Measurements from ENCODE around the gene ZNF90.
"Not testable (repeated sequence)": the region's sequence is repeated elsewhere in the genome, so short reads cannot be mapped to it uniquely, and the experiment has no call there.

Gene ZNF90

DNA sequence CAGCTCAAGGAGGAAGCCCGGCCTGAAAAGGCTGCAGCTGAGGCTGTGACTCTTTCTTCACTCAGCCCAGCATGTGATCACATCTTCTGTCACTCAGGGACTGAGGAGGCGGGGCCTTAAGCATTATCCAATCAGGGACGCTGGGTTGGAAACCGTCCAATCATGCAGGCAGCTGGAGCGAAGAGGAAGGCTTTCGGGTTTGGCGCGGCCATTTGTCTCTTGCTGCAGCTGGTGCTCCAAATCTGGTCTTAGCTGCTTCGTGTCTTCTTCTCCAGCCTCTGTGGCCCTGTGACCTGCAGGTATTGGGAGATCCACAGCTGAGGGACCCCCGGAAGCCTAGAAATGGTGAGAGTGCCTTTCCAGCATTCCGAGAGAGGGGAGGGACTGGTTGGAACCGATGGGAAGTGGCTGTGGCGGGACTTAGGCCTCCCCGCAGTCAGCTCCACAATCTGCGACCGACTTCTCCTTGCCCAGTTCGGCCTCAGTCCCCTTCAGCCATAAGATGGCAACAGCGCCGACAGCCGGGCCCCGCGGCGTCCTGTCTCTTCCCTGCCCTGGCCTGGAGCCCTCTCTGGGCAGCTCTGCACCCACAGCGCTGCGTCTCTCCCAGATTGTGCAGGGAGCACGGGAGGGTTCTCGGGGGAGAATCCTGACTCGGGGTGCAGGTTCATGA, at the start of gene ZNF90:
TSS of gene ZNF90 (plus strand) at position 210 of the 673 bp plus-strand sequence. CDS start at position 343, 133 bp downstream.
- ATAC-seq (replicated peaks; ENCODE audit: extremely low read depth, poor library complexity, severe bottlenecking) (peak; percentile 99), DNase-seq (ENCODE audit: low spot score in 2 of 2) (peak; percentile 67 to 83)
- no peaks in the 10 kb centered on the region for H3K9me3 Mint-ChIP-seq
- no peaks in the 10 kb centered on the region for H3K27me3 Mint-ChIP-seq
- H3K4me3 Mint-ChIP-seq: peak within 1 kb of the TSS; percentile 84
- peak within 1 kb of the TSS; percentile 59 for H3K27ac Mint-ChIP-seq (ENCODE audit: low read depth)
- H3K4me1 Mint-ChIP-seq: peaks cover 11% of the 10 kb centered on the region
- H3K36me3 Mint-ChIP-seq (ENCODE audit: insufficient read depth): no peaks in the 10 kb centered on the region

DNA sequence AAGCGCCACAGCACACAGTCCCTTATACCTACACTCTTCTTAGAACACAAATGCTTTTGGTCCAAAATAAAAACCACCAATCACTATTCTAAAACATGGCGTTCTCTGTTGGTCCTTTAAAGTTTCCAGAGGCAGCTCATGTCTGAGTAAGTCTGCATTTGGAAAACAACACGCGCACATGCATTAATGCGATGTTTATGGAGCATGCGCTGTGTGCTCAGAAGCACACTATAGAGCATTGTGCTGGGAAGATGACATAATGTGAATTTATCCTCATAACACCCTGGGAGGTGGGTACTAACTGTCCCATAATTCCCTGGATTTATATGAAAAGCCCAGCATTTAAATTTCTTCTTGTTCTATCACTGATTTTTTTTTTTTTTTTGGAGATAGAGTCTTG, 49.2 kb upstream of the ZNF90 start:
- ATAC-seq (replicated peaks; ENCODE audit: extremely low read depth, poor library complexity, severe bottlenecking) (no peak), DNase-seq (ENCODE audit: low spot score in 2 of 2) (no peak)
- Mint-ChIP-seq H3K9me3 (no peaks in the 10 kb centered on the region), H3K4me3 (no peak overlapping the region), H3K27ac (ENCODE audit: low read depth) (no peak overlapping the region), H3K4me1 (peaks cover under 1% of the 10 kb centered on the region), H3K27me3 (no peaks in the 10 kb centered on the region), H3K36me3 (ENCODE audit: insufficient read depth) (peaks cover 13% of the 10 kb centered on the region)

DNA sequence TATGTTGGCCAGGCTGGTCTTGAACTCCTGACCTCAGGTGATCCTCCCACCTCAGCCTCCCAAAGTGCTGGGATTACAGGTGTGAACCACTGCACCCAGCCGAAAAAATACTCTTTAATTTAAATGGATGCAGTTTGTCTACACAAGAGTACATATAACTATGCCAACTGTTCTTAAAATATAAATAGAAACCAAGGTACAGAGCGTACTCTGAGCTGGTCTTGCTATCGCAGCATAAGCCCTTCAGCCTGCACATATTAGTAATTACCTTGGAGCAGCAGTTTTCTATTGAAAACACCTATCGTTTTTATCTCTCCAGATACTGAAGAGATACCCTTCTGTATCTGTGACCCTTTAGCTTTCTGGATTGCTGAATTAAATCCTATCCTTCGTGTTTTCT, 41.9 kb upstream of the ZNF90 start:
- ATAC-seq (replicated peaks; ENCODE audit: extremely low read depth, poor library complexity, severe bottlenecking): no peak
- Mint-ChIP-seq H3K27ac (ENCODE audit: low read depth) (no peak overlapping the region), H3K27me3 (no peaks in the 10 kb centered on the region), H3K4me3 (no peak overlapping the region), H3K36me3 (ENCODE audit: insufficient read depth) (peaks cover 13% of the 10 kb centered on the region), H3K9me3 (no peaks in the 10 kb centered on the region), H3K4me1 (peaks cover 15% of the 10 kb centered on the region)
- DNase-seq (ENCODE audit: low spot score in 2 of 2): no peak

DNA sequence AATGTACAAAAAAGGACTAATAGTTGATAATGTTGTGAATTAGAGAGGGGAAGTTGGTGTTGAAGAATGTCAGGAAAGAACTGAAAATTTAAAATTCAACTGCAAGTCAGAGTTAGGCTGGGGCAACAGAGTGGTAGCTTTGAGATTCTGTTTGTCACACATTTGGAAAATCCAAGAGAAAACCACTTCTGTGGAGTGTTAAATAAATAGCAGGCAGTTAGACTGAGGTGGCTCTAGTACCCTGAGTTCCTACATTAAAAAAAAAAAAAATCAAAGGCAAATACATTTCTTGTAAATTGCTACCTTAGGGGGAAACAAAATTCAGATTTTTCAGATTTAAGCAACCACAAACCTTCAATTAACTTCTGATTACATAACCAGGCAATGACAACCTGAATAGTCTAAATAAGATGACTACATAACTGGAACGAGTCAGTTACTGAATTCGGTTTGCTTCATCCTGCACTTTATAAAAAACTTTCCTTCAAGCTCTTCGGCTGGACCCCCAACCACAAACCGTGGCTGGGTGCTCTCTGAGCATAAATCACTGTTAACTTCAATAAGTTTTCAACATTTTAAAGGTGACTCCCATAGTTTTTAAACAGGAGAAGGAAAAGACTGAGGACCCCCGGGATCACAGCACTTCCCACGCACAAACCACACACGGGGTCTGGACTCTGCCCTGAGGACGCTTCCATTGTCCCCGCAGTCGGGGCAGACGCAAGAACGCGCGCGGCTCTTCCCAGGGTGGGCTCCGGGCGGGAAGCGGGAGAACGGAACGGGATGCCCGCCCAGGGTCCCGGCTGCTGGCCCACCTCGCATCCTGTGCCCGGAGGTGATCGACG, 39.2 kb upstream of the ZNF90 start:
- H3K27me3 Mint-ChIP-seq: no peaks in the 10 kb centered on the region
- no peaks in the 10 kb centered on the region for H3K9me3 Mint-ChIP-seq
- DNase-seq (ENCODE audit: low spot score in 2 of 2) (no peak), ATAC-seq (replicated peaks; ENCODE audit: extremely low read depth, poor library complexity, severe bottlenecking) (no peak)
- H3K4me3 Mint-ChIP-seq: peak overlapping the region; percentile 92
- H3K36me3 Mint-ChIP-seq (ENCODE audit: insufficient read depth): peaks cover 10% of the 10 kb centered on the region
- peak overlapping the region; percentile 93 for H3K27ac Mint-ChIP-seq (ENCODE audit: low read depth)
- peaks cover 14% of the 10 kb centered on the region for H3K4me1 Mint-ChIP-seq

DNA sequence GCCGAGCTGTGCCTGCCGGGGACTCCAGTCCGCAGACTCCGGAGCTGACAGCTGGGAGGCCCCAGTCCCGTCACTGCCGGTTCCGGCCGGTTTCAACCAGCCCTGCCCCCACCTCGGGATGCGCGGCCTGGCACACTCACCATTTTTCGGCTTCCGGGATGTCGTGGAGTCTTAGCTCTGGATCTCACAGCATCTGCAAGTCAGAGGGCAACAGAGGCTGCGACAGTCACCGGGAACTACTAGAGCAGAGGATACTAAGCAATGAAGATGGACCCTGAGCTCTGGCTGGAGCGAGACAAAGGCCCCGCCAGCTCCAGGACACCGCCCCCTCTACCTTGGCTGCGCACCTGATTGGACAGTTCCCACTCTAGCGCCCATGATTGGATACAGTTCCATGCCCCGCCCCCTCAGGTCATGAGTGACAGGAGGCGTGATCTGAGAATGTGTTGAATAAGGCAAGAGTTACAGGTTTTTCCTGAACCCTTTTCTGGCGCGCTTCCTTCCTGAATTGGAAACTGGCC, 38.5 kb upstream of the ZNF90 start, which contains the start of gene ZNF682:
TSS of gene ZNF682 (minus strand) at position 303 of the 521 bp plus-strand sequence. CDS start at position 143, 160 bp downstream.
- Mint-ChIP-seq H3K9me3 (no peaks in the 10 kb centered on the region), H3K4me1 (peaks cover 9% of the 10 kb centered on the region), H3K27me3 (no peaks in the 10 kb centered on the region), H3K4me3 (peak within 1 kb of the TSS; percentile 92), H3K36me3 (ENCODE audit: insufficient read depth) (peaks cover 7% of the 10 kb centered on the region), H3K27ac (ENCODE audit: low read depth) (peak within 1 kb of the TSS; percentile 93)
- DNase-seq (ENCODE audit: low spot score in 2 of 2) (peak; percentile 86 to 94), ATAC-seq (replicated peaks; ENCODE audit: extremely low read depth, poor library complexity, severe bottlenecking) (peak; percentile 100)

DNA sequence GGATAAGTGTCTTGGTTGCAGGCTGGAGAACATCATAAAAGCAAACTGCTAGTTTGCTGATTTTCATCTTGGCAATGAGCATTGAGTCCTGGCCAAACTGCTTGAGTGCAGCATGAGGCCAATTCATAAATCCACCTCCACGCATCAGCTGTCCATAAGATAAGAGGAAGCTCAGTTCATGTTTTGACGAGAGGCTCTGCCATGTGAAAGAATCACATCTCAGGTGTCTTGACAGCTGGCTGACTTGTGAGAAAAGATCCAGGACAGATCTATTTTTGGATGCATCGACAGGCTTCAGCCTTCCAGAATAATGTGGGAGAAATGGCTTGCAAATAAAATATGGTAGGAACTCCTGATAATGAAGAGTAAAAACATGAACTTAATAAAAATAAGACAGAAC, 33.1 kb upstream of the ZNF90 start:
- no peak overlapping the region for H3K27ac Mint-ChIP-seq (ENCODE audit: low read depth)
- H3K27me3 Mint-ChIP-seq: no peaks in the 10 kb centered on the region
- no peaks in the 10 kb centered on the region for H3K4me1 Mint-ChIP-seq
- DNase-seq (ENCODE audit: low spot score in 2 of 2) (no peak), ATAC-seq (replicated peaks; ENCODE audit: extremely low read depth, poor library complexity, severe bottlenecking) (no peak)
- H3K9me3 Mint-ChIP-seq: no peaks in the 10 kb centered on the region
- H3K36me3 Mint-ChIP-seq (ENCODE audit: insufficient read depth): no peaks in the 10 kb centered on the region
- no peak overlapping the region for H3K4me3 Mint-ChIP-seq

DNA sequence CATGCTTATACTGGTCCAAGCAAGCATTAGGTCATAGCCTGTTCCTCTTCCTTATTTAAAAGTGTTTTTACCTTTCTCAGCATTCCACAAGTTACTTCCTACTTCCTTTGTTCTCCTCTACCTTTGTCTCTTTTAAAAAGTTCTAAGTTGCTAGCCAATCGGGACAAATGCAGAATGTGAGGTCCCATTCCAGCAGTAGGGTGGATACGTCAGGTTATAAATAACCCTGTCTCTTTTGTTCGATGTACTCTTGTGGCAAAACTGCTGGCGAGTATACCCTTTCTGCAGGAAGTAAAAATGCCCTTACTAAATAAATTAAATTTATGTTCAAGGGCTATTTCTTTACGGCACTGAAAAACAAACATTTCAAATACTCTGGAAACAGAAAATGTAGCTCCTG, 32.1 kb upstream of the ZNF90 start:
- H3K4me3 Mint-ChIP-seq; H3K36me3 Mint-ChIP-seq (ENCODE audit: insufficient read depth); H3K27me3 Mint-ChIP-seq; DNase-seq (ENCODE audit: low spot score in 2 of 2); H3K4me1 Mint-ChIP-seq; H3K27ac Mint-ChIP-seq (ENCODE audit: low read depth); ATAC-seq (replicated peaks; ENCODE audit: extremely low read depth, poor library complexity, severe bottlenecking); H3K9me3 Mint-ChIP-seq: not testable (repeated sequence)

DNA sequence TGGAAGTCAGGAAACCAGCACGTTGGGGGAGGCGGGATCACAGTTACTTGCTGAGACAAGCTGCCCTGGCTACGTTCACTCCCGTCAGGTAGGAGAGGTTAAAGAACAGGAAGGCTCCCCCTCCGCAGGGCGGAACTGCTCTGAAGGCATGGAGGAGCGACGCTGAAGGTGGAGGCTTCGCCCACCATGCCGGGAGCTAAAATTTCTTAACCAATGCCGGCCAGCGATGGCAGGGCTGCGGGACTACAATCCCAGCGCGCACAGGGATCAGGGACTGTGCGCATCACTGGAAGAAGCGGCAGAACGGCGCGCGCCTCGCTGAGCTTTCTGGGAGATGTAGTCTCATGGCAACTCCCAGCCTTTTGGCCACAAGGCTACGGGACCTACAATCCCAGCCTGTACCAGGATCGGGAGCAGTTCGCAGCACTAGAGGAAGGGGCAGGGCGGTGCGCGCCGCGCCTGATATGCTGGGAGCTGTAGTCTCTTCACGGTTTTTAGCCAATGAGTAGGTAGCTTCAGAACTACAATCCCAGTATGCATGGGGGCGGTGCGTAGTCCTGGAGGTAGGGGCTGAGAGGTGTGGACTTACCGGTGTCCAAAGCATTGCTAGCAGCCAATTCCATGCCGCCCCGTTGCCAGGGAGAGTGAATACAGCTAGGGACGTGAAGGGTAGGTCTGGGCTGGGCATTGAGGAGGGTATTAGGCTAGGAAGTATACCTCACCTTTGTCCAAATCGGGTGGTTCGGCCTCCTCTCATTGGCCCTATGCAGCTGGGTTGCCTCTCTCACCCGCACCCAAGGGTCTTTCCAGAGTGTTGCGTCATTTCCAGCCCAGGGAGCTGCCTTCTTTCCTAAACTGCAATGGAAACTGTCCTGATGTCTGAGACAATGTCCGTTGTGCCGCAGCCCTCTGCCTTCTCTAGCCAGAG, 25.7 kb upstream of the ZNF90 start:
- Mint-ChIP-seq H3K4me1 (peaks cover 18% of the 10 kb centered on the region), H3K9me3 (no peaks in the 10 kb centered on the region)

DNA sequence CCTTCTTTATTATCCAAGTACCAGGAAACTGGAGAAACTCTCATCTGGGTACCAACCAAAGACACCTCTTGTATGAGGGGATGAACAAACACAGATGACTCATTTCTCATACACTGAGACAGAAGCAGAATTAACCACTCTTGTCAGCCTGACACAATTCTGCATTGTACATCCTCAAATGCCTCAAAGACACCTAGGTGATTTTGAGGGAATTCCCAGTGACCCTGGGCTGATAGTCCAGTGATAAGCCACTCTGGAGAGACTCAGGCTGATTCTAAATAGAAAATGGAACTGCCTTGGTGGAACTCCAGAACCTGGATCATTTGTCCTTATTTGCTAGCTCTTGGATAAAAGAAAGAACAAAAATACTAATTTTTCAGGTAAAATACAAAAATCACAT, 19.1 kb upstream of the ZNF90 start:
- not testable (repeated sequence) for H3K9me3 Mint-ChIP-seq; H3K27ac Mint-ChIP-seq (ENCODE audit: low read depth); H3K4me3 Mint-ChIP-seq; H3K36me3 Mint-ChIP-seq (ENCODE audit: insufficient read depth); DNase-seq (ENCODE audit: low spot score in 2 of 2); ATAC-seq (replicated peaks; ENCODE audit: extremely low read depth, poor library complexity, severe bottlenecking); H3K4me1 Mint-ChIP-seq
- H3K27me3 Mint-ChIP-seq: peaks cover 11% of the 10 kb centered on the region

More for the DNA sequence above, 25.7 kb upstream of the ZNF90 start:
- Mint-ChIP-seq H3K4me3 (peak overlapping the region; percentile 94), H3K27me3 (no peaks in the 10 kb centered on the region), H3K36me3 (ENCODE audit: insufficient read depth) (no peaks in the 10 kb centered on the region), H3K27ac (ENCODE audit: low read depth) (peak overlapping the region; percentile 85)
- DNase-seq (ENCODE audit: low spot score in 2 of 2): peak; percentile 9 to 22
- peak; percentile 89 for ATAC-seq (replicated peaks; ENCODE audit: extremely low read depth, poor library complexity, severe bottlenecking)

DNA sequence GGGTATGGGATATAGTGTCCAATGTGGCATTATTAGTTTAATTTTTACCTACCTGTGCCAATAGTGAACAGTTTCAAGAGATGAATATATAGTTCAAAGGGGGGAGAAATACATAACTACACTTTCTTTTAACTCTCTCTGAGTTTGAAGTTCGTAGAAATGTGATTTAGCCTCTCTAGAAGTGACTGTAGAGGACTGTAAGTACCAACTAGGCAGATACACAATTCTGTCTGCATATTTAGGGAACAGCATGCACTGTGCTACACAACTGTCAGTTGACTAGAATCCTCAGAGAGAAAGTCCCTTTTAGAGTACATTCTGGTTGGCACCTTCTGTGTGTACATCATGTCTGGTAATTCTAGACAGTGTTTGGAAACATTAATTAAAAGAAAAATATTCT, 17.5 kb upstream of the ZNF90 start:
- ATAC-seq (replicated peaks; ENCODE audit: extremely low read depth, poor library complexity, severe bottlenecking) (no peak), DNase-seq (ENCODE audit: low spot score in 2 of 2) (no peak)
- peaks cover 11% of the 10 kb centered on the region for H3K27me3 Mint-ChIP-seq
- H3K4me1 Mint-ChIP-seq: no peaks in the 10 kb centered on the region
- H3K4me3 Mint-ChIP-seq: no peak overlapping the region
- H3K27ac Mint-ChIP-seq (ENCODE audit: low read depth): no peak overlapping the region
- H3K36me3 Mint-ChIP-seq (ENCODE audit: insufficient read depth): no peaks in the 10 kb centered on the region
- no peaks in the 10 kb centered on the region for H3K9me3 Mint-ChIP-seq

DNA sequence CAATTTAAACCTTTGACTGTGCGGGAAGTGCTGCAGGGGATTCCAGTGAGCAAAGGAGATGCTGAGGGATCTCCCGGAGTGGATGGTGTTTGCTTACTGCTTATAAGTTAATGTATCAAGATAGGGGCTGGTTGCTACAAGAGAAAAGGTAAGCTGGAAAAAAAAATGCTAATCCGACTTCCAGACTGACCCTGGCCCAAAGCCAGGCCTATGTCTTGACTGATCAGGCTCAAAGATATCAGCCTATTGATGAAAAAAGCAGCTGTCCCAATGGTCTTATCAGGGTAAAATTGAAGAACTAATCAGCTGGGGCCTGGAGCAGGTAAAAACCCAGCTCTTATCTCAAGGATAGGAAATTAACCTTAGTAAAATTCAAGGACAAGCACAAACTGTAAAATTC, 10.9 kb upstream of the ZNF90 start:
- no peaks in the 10 kb centered on the region for H3K9me3 Mint-ChIP-seq
- no peak overlapping the region for H3K27ac Mint-ChIP-seq (ENCODE audit: low read depth)
- H3K4me1 Mint-ChIP-seq: no peaks in the 10 kb centered on the region
- ATAC-seq (replicated peaks; ENCODE audit: extremely low read depth, poor library complexity, severe bottlenecking) (no peak), DNase-seq (ENCODE audit: low spot score in 2 of 2) (no peak)
- H3K36me3 Mint-ChIP-seq (ENCODE audit: insufficient read depth): no peaks in the 10 kb centered on the region
- peaks cover 39% of the 10 kb centered on the region for H3K27me3 Mint-ChIP-seq
- H3K4me3 Mint-ChIP-seq: no peak overlapping the region

DNA sequence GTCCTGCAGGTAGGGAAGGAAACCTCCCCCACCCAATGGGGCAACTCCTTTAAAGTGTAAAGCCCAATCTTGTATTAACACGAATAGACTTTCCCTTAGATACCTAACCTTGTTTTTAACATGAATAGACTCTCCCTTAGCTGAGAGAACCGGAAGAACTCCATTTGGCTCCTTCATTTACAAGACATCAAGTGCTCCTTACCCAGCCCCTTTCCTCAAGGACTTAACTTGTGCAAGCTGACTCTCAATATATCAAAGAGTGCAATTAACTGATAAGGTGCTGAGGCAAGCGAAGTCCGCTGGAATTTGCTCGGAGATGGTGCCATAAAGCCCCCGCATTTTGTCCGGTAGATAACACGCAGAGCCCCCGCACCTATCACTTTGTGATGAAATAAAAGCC, 9.9 kb upstream of the ZNF90 start:
- ATAC-seq (replicated peaks; ENCODE audit: extremely low read depth, poor library complexity, severe bottlenecking): no peak
- H3K36me3 Mint-ChIP-seq (ENCODE audit: insufficient read depth): no peaks in the 10 kb centered on the region
- DNase-seq (ENCODE audit: low spot score in 2 of 2): no peak
- H3K4me1 Mint-ChIP-seq: no peaks in the 10 kb centered on the region
- H3K4me3 Mint-ChIP-seq: no peak overlapping the region
- no peaks in the 10 kb centered on the region for H3K9me3 Mint-ChIP-seq
- H3K27me3 Mint-ChIP-seq: peaks cover 39% of the 10 kb centered on the region
- no peak overlapping the region for H3K27ac Mint-ChIP-seq (ENCODE audit: low read depth)
